ENCODE measurements around the gene KDM4B.
A peak's percentile ranks its signal among the peaks of the same experiment; 100 is the strongest.

KDM4B gene

DNA sequence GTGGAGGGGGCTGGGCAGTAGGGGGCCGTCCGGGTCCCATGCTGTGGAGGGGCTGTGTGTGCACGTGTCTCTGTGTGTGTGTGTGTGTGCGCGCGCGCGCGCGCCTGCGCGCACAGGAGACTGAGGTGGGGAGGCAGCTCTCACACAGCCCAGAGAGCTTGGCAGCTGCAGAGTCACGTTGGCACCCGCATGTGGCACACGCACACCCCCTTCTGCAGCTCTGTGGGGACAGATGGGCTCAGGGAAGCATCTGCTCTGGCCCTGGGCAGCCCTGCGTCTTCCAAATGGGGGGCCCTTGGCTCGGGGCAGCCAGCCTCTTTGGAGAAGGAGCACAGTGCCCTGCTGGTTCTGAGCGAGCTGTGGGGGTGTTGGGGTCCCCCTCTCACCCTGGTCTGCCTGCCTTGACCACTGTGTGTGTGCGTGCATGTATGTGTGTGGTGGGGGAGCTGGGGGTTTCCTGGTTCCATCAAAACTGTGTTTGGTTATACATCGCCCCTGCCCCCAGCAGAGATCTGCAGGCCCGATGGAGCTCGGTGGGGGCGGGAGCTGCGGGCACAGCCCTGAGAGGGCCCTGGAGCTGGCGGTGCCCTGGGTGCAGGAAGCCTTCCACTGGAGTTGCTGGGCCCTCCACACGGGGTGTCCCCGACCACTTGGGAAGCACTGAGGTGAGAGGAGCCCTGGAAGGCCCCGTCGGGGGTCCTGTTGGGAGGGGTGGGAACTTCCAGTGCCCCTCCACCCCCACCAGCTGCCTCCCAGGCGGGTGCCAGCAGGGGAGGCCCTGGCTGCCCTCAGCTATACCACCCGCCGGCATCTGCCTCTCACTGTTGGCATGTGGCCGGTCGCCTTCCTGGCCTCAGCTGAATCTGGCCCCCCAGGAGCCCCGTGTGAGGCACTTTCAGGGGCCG, 67.1 kb downstream of the KDM4B start:
- TF ChIP-seq, protein P1, sequence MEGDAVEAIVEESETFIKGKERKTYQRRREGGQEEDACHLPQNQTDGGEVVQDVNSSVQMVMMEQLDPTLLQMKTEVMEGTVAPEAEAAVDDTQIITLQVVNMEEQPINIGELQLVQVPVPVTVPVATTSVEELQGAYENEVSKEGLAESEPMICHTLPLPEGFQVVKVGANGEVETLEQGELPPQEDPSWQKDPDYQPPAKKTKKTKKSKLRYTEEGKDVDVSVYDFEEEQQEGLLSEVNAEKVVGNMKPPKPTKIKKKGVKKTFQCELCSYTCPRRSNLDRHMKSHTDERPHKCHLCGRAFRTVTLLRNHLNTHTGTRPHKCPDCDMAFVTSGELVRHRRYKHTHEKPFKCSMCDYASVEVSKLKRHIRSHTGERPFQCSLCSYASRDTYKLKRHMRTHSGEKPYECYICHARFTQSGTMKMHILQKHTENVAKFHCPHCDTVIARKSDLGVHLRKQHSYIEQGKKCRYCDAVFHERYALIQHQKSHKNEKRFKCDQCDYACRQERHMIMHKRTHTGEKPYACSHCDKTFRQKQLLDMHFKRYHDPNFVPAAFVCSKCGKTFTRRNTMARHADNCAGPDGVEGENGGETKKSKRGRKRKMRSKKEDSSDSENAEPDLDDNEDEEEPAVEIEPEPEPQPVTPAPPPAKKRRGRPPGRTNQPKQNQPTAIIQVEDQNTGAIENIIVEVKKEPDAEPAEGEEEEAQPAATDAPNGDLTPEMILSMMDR (IDR thresholded peaks at IDR 0.05; ENCODE audit: control insufficient read depth, insufficient read depth, low read depth, low read length, missing control alignments) = no peak
- no peak overlapping the region for H3K4me3 ChIP-seq (ENCODE audit: control insufficient read depth, low read depth, low read length)
- DNase-seq (ENCODE audit: low read depth) = no peak

DNA sequence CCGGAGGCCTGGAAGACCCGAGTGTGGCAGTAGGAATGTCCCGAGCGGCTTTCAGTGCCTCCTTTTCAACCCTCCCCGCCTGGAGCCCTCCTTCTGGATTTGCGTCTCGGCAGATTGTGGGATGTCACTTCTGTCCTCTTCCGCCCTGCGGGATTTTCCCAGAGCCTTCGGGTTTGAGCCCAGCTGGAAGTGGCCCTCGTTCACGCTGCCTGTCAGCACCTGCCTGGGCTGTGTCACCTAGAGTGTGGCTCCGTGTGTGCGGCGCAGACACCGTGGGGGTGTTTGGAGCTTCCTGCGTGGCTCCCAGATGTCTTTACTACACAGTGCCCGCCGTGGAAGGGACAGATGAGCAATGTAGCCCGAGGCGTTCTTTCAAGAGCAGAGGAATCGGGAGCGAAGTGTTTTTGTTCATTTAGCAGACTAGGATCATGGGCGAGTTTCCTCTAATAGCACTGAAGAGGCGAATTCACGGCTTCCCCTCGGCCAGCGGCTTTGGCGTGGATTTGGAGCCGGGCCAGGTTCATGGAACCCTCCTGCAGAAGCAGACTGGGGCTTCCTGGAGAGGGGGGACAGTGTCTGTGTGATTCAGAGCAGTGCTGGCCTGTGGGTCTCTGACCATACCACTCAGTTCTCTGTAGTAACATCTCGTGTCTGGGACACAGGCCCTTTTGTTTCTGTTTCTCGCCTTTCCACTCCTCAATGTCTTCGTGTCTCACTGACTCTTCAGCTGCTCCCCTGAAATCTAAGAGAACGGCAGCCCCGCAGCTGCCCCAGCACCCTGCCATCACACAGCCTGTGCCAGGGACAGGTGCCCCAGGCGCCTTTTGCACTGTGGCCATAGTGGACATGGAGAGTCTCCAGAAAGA, 68.0 kb downstream of the KDM4B start:
- no peak for DNase-seq (ENCODE audit: low read depth)
- TF ChIP-seq, protein P1 (IDR thresholded peaks at IDR 0.05; ENCODE audit: control insufficient read depth, insufficient read depth, low read depth, low read length, missing control alignments) = no peak
- H3K4me3 ChIP-seq (ENCODE audit: control insufficient read depth, low read depth, low read length) = no peak overlapping the region

DNA sequence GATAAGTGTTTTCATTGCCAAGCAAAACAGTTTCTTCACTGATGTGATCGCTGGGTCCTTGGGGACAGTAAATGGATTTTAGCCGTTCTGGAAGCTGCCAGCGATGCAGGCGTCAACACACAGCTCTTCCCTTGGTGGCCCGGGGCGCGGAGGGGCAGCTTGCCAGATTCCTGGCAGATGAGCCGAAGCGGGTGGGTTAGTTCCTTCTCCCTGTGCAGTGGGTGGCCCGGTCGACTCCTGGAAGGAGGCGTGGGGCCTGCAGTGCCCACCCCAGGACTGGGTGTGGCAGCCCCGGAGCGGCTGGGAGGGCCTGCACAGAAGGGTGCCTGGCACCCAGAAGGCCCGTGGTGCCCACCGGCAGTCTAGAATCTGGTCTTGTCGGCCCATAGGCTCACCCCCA, 69.0 kb downstream of the KDM4B start:
- H3K4me3 ChIP-seq (ENCODE audit: control insufficient read depth, low read depth, low read length) = no peak overlapping the region
- TF ChIP-seq, protein P1 (IDR thresholded peaks at IDR 0.05; ENCODE audit: control insufficient read depth, insufficient read depth, low read depth, low read length, missing control alignments) = no peak
- DNase-seq (ENCODE audit: low read depth) = no peak

DNA sequence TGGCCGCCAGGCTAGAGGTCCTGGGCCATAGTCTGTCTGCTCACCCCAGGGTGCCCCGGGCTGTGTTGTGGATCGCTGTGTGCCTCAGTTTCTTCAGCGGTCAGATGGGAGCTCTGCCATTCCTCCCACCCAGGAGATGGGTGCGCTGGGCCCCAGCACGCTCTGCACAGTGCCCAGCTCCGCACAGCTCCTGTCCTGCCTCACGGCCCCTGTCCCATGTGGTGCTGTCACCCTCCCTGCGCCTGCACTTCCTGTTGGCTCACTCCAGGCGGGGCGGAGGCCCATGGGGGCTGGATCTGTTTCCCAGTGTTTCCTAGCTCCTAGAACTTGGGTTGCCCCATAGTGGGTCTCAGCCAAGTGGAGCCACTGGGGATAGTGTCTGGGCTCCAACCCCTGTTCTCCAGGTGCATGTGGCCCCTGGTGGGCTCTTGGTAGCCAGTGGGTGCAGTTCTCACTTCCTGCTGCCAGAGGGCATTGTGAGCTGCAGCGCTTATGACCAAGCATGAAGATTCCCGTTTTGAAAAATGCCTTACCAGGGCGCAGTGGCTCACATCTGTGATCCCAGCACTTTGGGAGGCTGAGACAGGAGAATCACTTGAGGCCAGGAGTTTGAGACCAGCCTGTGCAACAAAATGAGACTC, 69.8 kb downstream of the KDM4B start:
- TF ChIP-seq, protein P1 (IDR thresholded peaks at IDR 0.05; ENCODE audit: control insufficient read depth, insufficient read depth, low read depth, low read length, missing control alignments) = peak; percentile 54
- no peak for DNase-seq (ENCODE audit: low read depth)
- H3K4me3 ChIP-seq (ENCODE audit: control insufficient read depth, low read depth, low read length) = no peak overlapping the region

DNA sequence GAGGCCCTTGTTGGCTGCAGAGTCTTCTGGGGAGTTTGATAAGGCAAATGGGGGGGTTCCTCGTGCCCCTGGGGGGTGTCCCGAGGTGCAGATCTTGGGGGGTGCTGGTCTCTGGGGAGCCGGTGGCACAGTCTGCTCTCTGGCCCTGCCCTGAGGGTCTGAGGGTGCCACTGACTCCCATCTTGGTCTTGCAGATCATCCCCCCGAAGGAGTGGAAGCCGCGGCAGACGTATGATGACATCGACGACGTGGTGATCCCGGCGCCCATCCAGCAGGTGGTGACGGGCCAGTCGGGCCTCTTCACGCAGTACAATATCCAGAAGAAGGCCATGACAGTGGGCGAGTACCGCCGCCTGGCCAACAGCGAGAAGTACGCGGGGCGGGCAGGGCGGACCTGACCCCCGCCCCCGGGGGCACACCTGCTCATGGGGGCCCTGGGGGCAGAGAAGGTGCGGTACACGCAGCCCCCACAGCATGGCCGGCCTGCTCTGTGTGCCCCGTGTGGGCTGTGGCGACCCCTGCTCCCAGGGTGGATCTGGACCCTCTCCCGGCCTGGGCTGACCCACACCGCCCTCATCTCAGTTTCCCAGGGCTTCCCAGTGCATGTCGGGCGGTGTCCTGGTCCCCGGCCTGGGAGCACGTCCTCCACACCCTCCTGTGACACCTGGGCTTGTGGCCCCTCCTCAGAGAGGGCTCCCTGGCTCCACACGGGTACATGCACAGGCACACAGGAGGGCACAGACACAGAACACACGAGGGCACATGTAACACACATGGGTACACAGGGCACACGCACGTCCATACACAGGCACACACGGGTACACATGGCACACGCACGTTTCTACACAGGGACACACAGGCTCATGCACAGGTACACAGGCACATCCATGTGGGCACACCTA, 71.0 kb downstream of the KDM4B start:
- TF ChIP-seq, protein P1 (IDR thresholded peaks at IDR 0.05; ENCODE audit: control insufficient read depth, insufficient read depth, low read depth, low read length, missing control alignments) = no peak

More for the DNA sequence above, 71.0 kb downstream of the KDM4B start:
- DNase-seq (ENCODE audit: low read depth) = no peak
- no peak overlapping the region for H3K4me3 ChIP-seq (ENCODE audit: control insufficient read depth, low read depth, low read length)
